Sciatic nerve (tissue), 2 donors: Measurements from ENCODE around the gene ROGDI. TPM values are rescaled to one million over a fixed set of nuclear protein-coding genes. Genes with fewer than 3 reads are reported as not detected.

Experiments
- ATAC-seq: fragments of 200-7000 bp; cut with Tn5 transposase; one replicate; pipeline ENCODE4 v1.9.1; 2020; ENCODE audit warnings: mild to moderate bottlenecking, moderate library complexity
- DNase-seq: peaks from one replicate; pipeline ENCODE4 v3.0.0-alpha.2; 2020; ENCODE audit warnings: low spot score
- intact Hi-C: fragments of 100-400 bp; cut with DNase I; formaldehyde crosslinking; loops from one replicate; pipeline ENCODE4 v1.14.2; 2022
- total RNA-seq: library from RNA; stranded (reverse); fragmentation: NEBNext Ultra II Directional; extraction: Animal tissue kit (Norgen Biotek cat#: 25700); gene quantifications from one replicate; pipeline ENCODE4 v1.2.1, GENCODE V29; 2021
- donor health status: DM: no; HTN: no; CAD: no.
- donor health status: DM: no; HTN: no; CAD: no.

Gene ROGDI
- total RNA-seq, 1 donor from 2014 or later = 19.7 TPM

DNA sequence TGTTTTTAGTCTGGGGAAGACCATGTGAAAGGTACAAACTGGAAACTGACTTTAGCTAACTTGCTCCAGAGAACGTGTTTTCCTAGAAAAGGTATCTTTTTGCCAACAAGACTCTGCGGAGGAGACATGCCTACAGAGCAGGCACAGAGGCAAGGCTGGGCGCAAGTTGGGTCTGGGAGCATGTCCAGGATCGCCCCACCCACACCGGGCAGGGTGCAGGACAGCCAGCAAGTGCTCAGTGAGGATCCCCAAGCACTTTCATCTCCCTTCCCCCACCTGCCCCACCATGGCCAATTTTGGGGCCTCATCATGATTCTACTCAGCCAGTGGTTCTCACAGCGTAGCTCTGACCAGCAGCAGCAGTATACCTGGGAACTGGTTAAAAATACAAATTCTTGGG, 18.2 kb upstream of the ROGDI start:
- intact Hi-C loops = no loop called here
- ATAC-seq = no peak
- DNase-seq = no peak

DNA sequence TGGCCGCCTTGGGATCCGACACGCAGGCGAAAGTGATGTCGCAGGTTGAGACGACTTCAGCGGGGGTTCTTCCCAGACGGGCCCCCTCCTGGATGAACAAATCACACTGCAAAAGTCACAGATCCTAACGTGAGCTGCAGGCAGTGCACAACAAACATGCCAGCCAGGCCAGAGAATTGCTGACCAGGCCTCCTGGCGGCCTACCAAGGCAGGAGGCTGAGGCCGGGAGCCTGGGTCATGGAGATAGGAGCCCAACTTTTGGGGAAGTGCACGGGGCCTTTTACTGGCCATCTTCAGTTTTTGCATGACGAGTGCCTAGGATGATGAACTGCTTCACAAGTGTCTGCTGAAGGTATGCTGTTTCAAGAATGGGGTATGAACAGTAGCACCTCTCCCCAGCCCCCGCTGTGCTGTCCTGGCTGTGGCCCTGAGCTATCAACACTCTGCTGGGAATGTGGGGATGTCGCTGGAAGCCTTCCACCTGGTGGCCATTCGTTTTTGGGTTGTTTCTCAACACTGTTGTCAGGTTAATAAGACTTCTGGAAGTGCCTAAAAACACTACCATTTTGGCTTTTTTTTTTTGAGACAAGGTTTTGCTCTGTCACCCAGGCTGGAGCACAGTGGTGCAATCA, 12.2 kb upstream of the ROGDI start:
- ATAC-seq = no peak
- intact Hi-C loops = no loop called here

DNA sequence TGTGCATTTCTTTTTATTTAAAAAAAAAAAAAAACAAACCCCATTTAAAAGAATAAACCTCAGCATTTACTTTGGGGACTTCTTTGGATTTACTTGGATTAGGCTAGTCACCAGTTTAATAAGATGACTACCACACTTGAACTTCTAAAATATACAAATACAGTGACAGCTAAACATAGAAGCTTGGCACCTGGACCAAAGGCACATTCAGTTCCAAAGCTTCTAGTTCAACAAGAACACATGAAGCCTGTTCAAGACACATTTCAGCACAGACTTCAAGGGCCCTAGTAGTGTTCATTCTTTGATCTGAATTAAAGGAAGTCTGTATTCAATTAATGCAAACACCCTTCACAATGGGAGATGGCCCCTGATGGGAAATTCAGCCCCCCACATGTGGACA, 11.6 kb upstream of the ROGDI start:
- intact Hi-C loops = no loop called here
- ATAC-seq (no peak), DNase-seq (no peak)

More for the DNA sequence above, 12.2 kb upstream of the ROGDI start:
- DNase-seq = no peak

- ATAC-seq = no peak
- intact Hi-C loops = no loop called here
- no peak for DNase-seq
These were observed 11.0 kb upstream of the ROGDI start for GRCh38 chr16:4813251-4814003.

- no peak for DNase-seq
- intact Hi-C loops = no loop called here
- peak; percentile 34 for ATAC-seq
These were observed 9.3 kb upstream of the ROGDI start for GRCh38 chr16:4811773-4812172.

DNA sequence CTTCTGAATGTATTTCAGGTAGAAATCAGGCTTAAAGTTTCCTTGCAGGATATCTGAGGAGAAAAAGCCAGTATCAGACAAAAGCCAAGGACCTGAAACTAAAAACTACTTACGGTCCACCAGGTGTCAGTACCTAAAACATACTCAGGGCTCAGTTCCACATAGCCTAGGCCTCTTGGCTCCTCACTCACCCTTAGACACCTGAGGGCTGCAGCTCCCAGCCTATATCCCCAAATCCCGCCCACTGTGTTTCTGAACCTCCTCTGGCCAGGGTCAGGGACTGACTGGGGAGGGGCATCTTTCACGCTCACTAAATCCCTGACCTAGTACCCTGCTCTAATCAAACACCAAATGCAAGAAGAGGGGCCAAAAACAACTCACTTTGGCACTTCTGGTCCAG, 8.8 kb upstream of the ROGDI start:
- intact Hi-C loops = no loop called here
- DNase-seq = no peak
- peak; percentile 10 for ATAC-seq

DNA sequence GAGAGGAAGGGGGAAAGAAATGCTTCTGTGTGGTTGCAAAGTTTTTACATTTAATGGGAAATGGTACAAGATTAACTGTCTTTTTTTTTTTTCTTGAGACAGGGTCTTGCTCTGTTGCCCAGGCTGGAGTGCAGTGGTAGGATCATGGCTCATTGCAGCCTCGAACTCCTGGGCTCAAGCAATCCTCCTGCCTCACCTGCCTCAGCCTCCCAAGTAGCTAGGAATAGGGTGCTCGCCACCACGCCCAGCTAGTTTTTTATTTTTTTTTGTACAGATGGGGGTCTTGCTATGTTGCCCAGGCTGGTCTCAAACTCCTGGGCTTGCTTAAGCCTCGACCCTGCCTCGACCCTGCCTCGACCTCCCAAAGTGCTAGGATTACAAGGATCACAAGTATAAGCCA, 3.8 kb upstream of the ROGDI start:
- intact Hi-C loops = no loop called here
- no peak for DNase-seq
- no peak for ATAC-seq

DNA sequence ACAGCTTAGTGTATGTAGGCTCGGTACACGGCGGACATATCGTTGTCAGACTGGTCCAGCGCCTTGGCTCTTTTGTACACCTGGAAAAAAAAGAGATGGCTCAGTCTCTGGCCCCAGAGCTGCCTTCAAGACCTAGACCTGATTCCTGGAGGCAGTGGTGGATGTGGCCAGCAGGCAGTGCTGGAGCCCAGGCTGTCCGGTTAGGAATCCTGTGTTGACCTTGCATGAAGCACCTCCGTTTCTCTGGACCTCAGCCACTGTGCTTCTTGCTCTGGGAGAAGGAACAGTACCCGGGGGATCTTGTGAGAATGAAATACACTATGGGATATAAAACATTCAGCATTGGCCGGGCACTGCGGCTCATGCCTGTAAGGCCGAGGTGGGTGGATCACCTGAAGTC, 2.8 kb upstream of the ROGDI start:
- no peak for ATAC-seq
- intact Hi-C loops = no loop called here
- DNase-seq = no peak

DNA sequence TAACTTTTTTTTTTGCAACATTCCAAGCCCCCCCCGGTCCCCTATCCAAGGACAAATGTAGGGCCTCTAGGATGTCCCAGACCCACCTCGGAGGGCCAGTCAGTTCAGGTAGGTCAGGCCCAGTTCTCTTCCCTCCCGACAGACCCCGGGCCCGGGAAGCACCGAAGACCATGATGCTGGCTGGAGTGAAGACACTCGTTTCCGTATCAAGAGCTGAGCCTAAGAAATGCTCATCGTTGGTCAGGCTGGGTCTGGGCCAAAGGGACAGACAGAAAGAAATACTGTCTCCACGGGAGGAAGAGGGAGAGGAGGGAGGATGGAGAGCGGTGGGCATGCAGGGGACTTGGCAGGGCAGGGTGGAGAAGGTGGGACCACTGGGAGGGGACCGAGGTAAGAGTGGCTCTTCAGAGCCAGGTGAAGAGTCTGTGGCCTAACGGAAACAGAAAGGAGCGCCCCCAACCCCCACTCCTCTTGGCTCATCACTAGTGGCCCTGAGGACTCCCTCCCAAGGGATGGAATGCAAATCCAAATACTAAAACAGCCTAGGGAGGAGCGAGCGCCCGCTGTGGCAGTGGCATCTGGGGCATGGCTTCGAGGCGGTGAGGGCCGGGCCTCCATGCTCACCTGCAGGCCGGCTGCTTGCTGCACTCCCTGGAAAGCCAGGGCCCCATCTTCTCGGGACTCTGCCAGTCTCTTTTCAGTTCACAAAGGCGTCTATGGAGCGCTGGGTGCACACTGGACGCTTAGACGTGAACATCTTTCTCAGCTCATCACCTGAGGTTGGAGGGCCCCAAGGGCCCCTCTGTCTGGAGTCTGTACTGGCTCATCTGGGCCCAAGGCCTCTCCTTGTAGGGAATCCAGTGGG, 1.7 kb upstream of the ROGDI start:
- no peak for ATAC-seq
- no peak for DNase-seq
- intact Hi-C loops = no loop called here

GRCh38 chr16:4803401-4803844, 990 bp upstream of the ROGDI start:
- intact Hi-C loops = no loop called here
- DNase-seq (no peak), ATAC-seq (no peak)

DNA sequence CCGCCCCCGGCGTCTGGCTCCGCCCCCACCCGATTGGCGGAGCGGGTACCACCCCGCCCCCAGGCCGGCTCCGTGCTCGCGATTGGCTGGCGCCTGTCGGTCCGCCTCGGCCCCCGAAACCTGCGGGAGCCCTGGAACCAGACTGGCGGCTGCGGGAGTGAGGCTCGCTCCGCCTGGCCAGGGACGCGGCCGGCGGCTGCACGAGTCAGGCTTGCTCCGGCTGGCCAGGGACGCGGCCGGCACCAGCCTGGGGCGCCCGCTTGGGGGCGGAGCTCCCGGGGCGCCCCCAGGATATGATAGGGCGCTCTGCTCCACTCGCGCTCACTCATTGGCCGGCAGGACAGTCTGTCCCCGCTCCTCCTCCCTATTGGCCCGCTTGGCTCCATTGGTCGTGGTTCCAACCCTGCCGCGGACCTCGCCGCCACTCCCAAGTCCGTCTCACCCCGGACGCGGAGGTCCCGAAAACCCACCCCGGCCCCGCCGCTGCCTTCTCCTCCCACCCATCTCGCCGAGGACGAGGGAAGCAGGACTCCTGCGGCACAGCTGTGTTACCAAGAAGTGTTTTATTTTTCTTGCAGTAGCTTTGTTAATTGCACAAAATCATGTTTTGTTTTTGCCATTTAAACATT, 340 bp upstream of the ROGDI start:
- peak; percentile 97 for ATAC-seq
- DNase-seq = peak; percentile 95
- intact Hi-C loops = no loop called here

DNA sequence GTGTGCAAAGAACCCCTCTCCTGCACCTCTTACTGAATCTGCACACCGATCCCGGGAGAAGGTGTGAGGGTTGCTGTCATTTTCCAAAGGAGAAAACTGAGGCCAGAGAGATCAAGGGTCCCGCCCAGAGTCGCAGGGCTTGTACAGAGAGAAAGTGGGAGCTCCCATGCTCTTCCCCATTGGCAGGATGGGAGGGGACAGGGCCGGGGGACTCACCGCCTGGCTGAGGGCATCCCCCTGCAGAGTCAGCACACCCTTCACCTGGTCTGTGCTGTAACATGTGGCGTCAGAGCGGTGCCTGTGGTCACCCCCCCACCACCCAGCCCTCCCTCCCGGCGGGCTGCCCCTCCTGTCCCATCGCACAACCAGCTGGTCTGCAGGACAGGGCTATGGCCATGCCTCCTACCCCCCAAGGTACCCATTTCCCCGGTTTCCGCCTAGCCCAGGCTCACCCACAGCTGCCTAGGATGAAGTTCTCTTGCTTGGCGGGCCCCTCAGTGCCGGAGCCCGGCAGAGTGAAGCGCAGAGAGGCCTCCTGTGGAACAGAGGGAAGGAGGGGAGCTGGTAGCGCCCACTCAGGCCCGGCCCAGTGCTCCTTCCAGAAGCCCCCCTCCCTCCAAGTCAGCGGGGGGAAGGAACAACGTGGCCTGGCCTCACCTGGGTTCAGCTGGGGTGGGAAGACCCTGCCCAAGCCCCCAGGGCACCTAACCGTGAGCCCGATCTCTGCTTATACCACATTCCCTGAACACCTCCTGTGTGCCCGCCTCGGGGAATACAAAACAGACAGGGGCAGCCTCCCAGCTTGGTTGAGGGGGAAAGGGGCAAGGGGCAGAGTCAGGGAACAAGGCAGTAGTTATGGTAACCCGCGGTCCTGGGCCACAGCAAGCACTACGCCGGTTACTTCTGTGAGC, 1.1 kb downstream of the ROGDI start:
- ATAC-seq (no peak), DNase-seq (no peak)
- intact Hi-C loops = no loop called here

DNA sequence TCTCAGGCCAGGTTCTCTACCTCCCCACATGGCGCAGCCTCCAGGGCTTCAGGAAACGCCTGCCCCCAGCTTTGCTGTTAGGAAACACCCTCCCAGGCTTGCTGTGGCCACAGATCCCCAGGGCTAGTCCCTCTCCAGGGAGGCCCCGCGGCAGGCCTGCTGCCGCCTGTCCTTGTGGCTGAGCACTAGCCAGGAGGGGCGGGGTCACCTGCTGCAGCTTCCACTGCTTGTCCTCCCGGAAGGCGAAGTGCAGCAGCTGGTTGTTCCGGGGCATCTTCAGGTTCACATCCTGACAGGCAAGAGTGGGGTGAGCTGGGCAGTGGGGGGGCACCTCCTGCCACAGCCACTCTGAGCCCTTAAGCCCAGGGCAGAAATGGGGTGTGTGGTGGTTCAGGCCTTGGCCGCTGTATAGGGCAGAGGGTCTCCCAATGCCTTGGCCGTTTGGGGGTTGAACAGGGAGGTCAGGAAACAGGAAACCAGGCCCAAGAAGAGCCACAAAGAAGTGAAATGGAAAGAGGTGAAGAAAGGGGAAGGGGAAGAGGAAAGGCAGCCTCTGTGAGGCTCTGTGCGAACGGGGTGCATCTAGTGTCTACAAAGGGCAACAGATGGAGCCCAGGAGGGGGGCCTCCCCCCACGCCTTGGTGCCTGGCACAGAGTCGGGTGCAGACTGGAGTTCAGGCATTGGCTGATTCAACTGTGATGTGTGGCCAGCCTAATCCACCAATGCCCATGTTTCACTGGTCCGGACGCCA, 2.0 kb downstream of the ROGDI start:
- intact Hi-C loops = no loop called here
- DNase-seq (no peak), ATAC-seq (no peak)

- intact Hi-C loops = no loop called here
- DNase-seq (no peak), ATAC-seq (no peak)
These were observed 3.1 kb downstream of the ROGDI start for GRCh38 chr16:4799171-4799855.

- DNase-seq = no peak
- no peak for ATAC-seq
- intact Hi-C loops = no loop called here
These were observed 4.0 kb downstream of the ROGDI start for GRCh38 chr16:4798456-4798855.

- no peak for DNase-seq
- no peak for ATAC-seq
- intact Hi-C loops = no loop called here
These were observed 4.6 kb downstream of the ROGDI start for GRCh38 chr16:4797805-4798252.
